Stimulated activated naive B cell treated with anti-CD40 and anti-IgM and Interleukin-4, amounts not matched to agents 10 μg/mL and 1 μg/mL and 100 μg/mL, for 72 hours (primary cell): ENCODE data around the gene GH2.
"Not testable (repeated sequence)": the region's sequence is repeated elsewhere in the genome, so short reads cannot be mapped to it uniquely, and the experiment has no call there.

Experiments
- ATAC-seq, 2 donors: fragments of 150-1000 bp; cut with Tn5 transposase; replicated peaks; 2 replicates each; pipeline ENCODE4 v1.10.0; 2021; ENCODE audit warnings: moderate library complexity in 1 of 2
- DNase-seq: peaks from one replicate; pipeline ENCODE4 v3.0.0; 2021
- H3K27ac Mint-ChIP-seq: one replicate; pipeline ENCODE4 v1.8.0; 2022; ENCODE audit warnings: mild to moderate bottlenecking, mixed read lengths
- H3K27me3 Mint-ChIP-seq, 2 donors: one replicate each; pipeline ENCODE4 v1.8.0; 2022; ENCODE audit warnings: mixed read lengths in 2 of 2
- H3K36me3 Mint-ChIP-seq, 2 donors: one replicate each; pipeline ENCODE4 v1.8.0; 2022; ENCODE audit warnings: mixed read lengths in 2 of 2, mild to moderate bottlenecking in 1 of 2
- H3K4me1 Mint-ChIP-seq, 2 donors: one replicate each; pipeline ENCODE4 v1.8.0; 2022; ENCODE audit warnings: mixed read lengths in 2 of 2, mild to moderate bottlenecking in 1 of 2
- H3K4me3 Mint-ChIP-seq, 2 donors: one replicate each; pipeline ENCODE4 v1.8.0; 2022; ENCODE audit warnings: mild to moderate bottlenecking in 2 of 2, mixed read lengths in 2 of 2, moderate library complexity in 1 of 2
- H3K9me3 Mint-ChIP-seq, 2 donors: one replicate each; pipeline ENCODE4 v1.8.0; 2022; ENCODE audit warnings: mixed read lengths in 2 of 2, mild to moderate bottlenecking in 1 of 2

GH2 gene

DNA sequence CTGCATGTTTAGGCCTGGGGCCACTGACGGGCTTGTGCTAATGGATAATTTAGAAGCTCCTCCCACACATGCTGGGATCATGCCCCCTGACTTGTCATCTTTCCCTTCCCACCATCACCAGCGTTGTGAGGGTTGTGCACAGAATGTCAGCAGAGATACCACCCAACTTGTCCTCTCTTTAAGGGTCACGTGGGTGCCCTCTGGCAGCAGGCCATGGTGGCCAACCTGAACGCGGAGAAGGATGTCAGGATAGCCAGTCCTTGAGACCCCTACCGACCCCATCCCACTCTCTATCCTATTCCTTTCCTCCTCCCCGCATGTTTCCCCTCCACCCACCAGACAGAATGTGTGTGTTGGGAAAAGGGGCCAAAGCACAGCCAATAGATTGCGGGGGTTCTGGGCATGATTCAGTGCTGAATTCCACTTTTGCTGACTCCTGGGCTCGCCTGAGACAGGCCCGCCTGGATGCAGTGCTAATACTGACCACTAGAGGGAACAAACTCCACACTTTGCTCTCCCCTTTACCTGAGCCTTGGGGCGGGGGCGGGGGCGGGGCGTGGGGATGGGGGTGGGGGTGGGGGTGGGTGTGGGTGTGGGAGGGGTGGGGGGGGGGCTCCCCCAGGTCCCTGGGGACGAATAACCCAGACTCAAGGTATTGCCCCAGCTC, at the start of gene GH2:
Gene GH2 (minus strand): TSS at position 10 of the 667 bp plus-strand sequence. CDS start 143 bp downstream, outside the sequence.
- DNase-seq (peak; percentile 52), ATAC-seq (peak; percentile 82 to 87)
- no peak within 1 kb of the TSS for H3K27ac Mint-ChIP-seq
- H3K9me3 Mint-ChIP-seq = no peaks in the 10 kb centered on the region
- no peak within 1 kb of the TSS for H3K4me3 Mint-ChIP-seq
- peaks cover 11 to 25% of the 10 kb centered on the region in 2 donors for H3K4me1 Mint-ChIP-seq
- H3K36me3 Mint-ChIP-seq = peaks cover 0 to 2% of the 10 kb centered on the region in 2 donors
- peaks cover 5 to 12% of the 10 kb centered on the region in 2 donors for H3K27me3 Mint-ChIP-seq

DNA sequence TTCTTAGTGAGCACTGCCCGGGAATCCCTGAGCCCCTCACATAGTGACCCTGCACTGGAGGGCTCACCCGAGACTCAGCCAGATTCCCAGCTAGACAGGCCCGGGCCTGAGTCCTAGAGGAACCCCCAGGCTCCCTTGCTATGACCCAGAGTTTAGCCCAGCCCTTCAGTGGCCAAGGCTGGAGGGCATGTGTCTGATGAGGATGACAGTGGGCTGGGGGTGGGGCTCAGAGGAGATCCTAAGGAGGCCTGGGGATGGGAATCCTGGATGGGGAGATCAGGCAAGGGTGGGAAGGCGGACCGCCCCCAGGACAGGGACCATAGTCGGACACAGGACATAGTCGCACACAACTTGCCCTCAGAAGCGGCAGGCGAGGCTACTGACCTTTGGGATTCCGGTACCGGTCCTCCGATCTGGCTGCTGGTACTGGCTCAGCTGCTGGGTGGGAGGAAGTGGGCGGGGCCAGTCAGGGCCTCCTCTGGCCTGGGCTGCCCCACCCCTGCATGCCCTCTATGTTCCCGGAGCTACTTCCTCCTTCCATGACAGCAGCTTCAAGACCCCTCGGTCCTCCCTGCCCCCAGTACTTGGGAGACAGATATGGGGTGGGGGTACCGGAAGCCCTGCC, 49.3 kb upstream of the GH2 start:
- H3K27ac Mint-ChIP-seq = peak overlapping the region; percentile 94
- H3K4me3 Mint-ChIP-seq = peak overlapping the region; percentile 99
- peaks cover 0 to 2% of the 10 kb centered on the region in 2 donors for H3K9me3 Mint-ChIP-seq
- peaks cover 42 to 43% of the 10 kb centered on the region in 2 donors for H3K36me3 Mint-ChIP-seq
- peaks cover 57 to 86% of the 10 kb centered on the region in 2 donors for H3K4me1 Mint-ChIP-seq
- H3K27me3 Mint-ChIP-seq = no peaks in the 10 kb centered on the region
- peak; percentile 55 to 58 for ATAC-seq
- peak; percentile 63 for DNase-seq

DNA sequence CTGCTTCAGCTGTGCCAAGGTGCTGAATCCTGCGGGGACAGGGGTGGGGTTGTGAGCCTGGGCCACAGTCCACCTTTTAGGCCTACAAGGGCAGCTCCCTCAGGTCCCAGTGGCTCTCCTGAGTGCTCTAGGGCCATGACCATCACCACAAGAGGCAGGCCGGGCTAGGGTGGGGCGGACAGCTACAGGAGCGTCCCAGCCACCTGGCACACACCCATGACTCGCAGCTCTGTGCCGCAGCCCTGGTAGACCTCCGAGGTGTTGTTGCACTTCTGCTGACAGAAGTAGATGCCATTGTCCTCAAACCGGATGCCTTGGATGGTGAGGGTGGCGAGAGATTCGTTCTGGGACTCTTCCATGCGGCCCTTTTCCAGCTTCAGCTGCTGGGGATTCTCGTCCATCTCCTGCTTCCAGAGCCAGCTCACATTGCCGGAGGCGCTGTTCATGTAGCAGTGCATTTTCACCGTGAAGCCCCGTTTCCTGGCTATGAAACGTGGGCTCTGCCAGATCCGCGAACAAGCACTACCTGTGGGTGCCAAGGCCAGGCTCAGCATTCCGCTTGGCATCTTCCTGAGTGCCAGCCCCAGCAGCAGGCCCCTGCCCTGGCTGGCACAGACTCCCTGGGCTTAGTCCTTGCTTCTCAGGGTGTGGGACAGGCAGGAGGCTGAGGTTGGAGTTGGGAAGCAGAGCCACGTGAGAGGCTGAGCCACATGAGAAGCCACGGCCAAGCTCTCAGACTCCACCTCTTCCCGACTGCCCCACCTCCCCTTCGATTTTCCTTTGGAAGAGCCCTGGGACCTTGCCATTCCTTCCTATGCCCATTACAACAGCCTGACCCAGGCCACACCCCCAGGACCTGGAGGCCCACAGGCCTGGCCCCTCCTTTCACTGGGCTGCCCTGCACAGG, 48.4 kb upstream of the GH2 start:
- Mint-ChIP-seq H3K27ac (peak overlapping the region; percentile 81), H3K36me3 (peaks cover 43 to 45% of the 10 kb centered on the region in 2 donors), H3K4me1 (peaks cover 61 to 86% of the 10 kb centered on the region in 2 donors), H3K9me3 (no peaks in the 10 kb centered on the region), H3K4me3 (peak overlapping the region; percentile 99), H3K27me3 (no peaks in the 10 kb centered on the region)
- no peak for DNase-seq
- ATAC-seq = no peak

DNA sequence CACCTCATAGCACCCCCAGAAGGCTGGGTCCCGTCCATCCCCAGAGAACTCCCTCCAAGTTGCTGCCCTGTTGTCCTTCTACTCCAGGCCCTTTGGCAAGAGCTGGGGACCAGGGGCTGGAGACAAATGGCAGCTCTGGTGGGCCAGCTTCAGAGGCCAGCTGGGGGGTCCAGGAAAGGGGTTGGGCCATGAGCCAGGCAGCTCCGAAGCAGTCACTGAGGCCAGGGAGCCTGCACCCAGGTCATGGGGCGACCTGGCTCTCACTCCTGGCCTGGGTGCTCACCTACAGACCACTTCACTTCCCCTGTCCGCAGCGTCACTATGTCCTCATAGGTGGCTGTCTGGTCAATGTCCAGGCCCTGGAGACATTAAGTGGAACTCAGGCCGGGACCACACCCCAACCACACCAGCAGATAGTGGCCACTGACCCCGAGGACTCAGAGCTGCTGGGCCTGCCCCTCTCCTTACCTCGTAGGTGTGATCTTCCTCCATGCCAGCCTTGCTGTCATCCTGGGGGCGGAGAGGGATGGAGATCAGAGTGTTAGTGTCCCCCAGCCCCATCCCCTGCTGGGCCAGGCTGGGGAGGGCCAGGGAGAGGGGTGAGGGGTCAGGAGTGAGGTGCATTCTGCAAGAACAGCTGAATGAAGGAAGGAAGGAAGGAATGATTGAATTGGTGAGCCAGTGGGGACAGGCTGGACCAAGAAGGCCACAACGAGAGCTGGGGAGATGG, 47.4 kb upstream of the GH2 start:
- ATAC-seq (no peak), DNase-seq (no peak)
- Mint-ChIP-seq H3K4me1 (peaks cover 58 to 86% of the 10 kb centered on the region in 2 donors), H3K36me3 (peaks cover 43 to 45% of the 10 kb centered on the region in 2 donors), H3K27ac (peak overlapping the region; percentile 86), H3K27me3 (no peaks in the 10 kb centered on the region), H3K9me3 (no peaks in the 10 kb centered on the region), H3K4me3 (peak overlapping the region; percentile 99)

DNA sequence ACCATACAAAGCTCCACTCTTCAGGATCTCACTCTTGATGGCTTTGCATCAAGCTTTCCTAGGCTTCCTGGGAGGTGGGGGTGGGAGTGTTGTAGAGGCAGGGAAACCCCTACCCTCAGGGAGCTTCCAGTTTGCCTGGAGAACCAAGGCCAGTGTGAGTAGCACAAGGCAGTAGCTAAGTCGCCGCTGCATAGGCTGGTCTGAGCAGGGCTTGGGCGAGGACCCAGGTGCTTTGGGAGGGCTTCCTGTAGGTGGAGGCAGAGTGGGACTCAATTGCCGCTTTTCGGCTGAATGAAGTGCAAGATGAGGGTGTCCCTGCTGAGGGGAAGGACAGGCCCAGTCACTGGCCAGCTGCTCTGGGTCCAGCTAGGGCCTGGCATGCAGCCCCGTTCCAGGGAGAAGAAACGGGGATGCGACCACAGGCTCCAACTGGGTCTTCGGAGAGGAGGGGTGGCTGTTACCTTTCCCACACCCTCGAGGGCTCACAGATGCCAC, 46.5 kb upstream of the GH2 start:
- H3K27me3 Mint-ChIP-seq = no peaks in the 10 kb centered on the region
- no peak for DNase-seq
- H3K36me3 Mint-ChIP-seq = peaks cover 43 to 45% of the 10 kb centered on the region in 2 donors
- H3K27ac Mint-ChIP-seq = peak overlapping the region; percentile 42
- peaks cover 53 to 86% of the 10 kb centered on the region in 2 donors for H3K4me1 Mint-ChIP-seq
- ATAC-seq = no peak
- H3K9me3 Mint-ChIP-seq = no peaks in the 10 kb centered on the region
- H3K4me3 Mint-ChIP-seq = peak overlapping the region; percentile 99

DNA sequence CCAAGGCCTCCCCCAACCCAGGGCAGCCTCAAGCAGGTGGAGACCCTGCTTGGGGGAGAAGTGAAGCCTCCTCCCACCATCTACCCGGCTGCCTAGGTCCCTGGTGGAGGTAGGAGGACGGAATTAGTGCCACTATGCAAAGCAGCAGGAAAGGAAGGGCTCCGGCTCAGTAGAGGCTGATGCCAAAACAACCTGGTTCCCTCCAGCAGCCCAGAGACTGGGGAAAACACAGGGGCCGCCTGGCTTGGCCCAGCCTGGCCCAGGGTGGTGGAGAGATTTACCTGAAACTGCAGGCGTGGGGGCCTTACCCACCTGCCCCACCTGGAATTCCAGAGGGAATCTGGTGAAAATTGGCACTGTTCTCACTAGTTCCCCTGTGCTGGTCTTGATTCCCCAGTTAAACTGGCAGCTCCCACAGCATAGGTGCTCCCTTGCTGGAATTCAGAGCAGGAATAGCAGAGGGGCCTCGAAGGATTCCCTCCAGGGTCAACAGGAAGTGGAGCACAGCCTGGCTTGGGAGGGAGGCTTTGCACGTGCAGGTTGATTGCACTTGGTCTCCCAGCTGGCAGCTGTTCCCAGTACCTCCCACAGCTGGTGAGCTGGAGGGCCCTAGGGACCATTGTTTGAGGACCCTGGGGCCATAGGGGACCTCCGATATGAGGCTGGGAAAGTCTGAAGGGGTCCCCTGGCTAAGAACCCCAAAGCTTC, 45.9 kb upstream of the GH2 start:
- Mint-ChIP-seq H3K27ac (peak overlapping the region; percentile 73), H3K27me3 (no peaks in the 10 kb centered on the region), H3K36me3 (peaks cover 43 to 45% of the 10 kb centered on the region in 2 donors), H3K4me1 (peaks cover 50 to 86% of the 10 kb centered on the region in 2 donors), H3K4me3 (peak overlapping the region; percentile 99), H3K9me3 (no peaks in the 10 kb centered on the region)
- DNase-seq = no peak
- ATAC-seq = peak; percentile 18 to 22

DNA sequence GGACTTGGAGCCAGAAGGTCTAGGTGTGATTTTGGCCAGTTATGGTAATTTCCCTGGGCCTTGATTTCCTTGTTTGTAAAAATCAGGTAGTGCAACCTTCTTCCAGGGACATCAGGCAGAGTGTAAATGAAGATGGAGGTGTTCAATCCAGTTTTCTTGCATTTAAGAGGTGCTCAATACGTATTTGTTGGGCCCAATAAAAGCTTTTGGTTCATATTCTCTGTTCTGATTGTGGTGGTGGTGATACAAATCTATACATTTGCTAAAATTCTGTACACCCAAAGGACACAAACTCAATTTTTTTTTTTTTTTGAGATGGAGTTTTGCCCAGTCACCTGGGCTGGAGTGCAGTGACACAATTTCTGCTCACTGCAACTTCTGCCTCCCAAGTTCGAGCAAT, 44.4 kb upstream of the GH2 start:
- Mint-ChIP-seq H3K27me3 (no peaks in the 10 kb centered on the region), H3K4me3 (no peak overlapping the region), H3K4me1 (peaks cover 55 to 92% of the 10 kb centered on the region in 2 donors), H3K36me3 (peaks cover 36 to 37% of the 10 kb centered on the region in 2 donors), H3K9me3 (no peaks in the 10 kb centered on the region), H3K27ac (peak overlapping the region; percentile 65)
- DNase-seq = no peak
- no peak for ATAC-seq

DNA sequence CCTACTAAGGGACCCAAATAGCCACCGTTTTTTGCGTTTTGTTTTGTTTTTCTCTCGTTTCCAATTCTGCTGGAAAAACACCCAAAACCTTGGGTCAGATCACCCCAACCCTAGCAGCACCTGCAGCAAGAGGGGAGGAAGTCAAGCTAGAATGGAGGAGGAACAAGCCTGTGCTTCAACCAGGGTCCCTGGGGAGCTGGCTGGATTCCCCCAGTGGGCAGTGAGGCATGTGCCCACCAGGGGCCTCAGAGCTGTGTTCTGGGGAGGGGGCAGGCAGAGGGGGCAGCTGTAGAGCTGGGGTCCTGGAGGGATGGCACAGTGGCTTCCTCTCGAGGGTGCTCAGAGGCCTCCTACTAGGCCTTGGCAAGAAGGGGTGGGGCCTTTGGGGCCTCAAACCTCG, 43.9 kb upstream of the GH2 start:
- H3K27me3 Mint-ChIP-seq = no peaks in the 10 kb centered on the region
- peaks cover 30 to 31% of the 10 kb centered on the region in 2 donors for H3K36me3 Mint-ChIP-seq
- H3K4me1 Mint-ChIP-seq = peaks cover 56 to 95% of the 10 kb centered on the region in 2 donors
- H3K27ac Mint-ChIP-seq = peak overlapping the region; percentile 95
- DNase-seq (peak; percentile 80), ATAC-seq (peak; percentile 61 to 71)
- H3K9me3 Mint-ChIP-seq = no peaks in the 10 kb centered on the region
- H3K4me3 Mint-ChIP-seq = peak overlapping the region; percentile 61 to 62

DNA sequence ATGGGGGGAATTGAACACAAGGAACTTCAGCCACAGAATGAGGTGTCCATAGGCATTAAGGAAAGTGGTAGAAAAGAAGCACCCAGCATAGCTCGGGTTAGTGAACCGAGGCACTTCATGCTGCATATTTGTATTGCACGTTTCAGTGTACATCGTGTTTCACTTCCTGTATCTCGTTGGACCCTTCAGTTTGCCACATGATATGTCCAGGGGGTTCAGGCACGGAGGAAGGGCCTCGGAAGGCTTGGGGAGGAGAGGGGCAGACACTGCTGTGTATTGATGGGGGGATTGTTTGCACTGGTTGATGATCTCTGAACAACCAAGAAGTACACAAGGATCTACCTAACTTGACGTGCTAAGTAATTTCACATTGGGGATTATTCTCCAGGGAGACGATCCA, 40.7 kb upstream of the GH2 start:
- Mint-ChIP-seq H3K27ac (peak overlapping the region; percentile 88), H3K4me3 (peak overlapping the region; percentile 69 to 80), H3K4me1 (peaks cover 52 to 81% of the 10 kb centered on the region in 2 donors)
- not testable (repeated sequence) for H3K27me3 Mint-ChIP-seq, H3K9me3 Mint-ChIP-seq, H3K36me3 Mint-ChIP-seq
- ATAC-seq = peak; percentile 75 to 76
- DNase-seq = peak; percentile 70

DNA sequence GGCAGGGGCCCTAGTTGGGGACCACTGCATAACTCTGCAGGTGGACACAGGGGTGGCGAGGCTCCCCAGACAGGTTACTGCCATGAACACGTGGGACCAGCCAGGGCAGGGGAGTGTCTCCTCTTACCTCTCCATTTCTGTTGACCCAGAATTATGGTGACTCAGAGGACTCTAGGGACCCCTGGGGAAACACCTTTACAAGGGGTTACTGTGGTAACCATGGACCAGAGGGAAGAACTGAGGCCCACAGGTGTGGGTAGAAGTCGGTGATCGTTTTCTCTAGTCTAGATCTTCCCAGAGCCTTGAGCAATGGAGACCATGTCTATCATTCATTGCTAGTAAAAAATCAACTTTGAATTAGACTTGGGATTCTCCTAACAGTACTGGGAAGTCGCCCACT, 39.0 kb upstream of the GH2 start:
- ATAC-seq (peak; percentile 58 to 63), DNase-seq (peak; percentile 82)
- peaks cover 55 to 78% of the 10 kb centered on the region in 2 donors for H3K4me1 Mint-ChIP-seq
- peak overlapping the region in 1 of 2 donors; percentile 55 for H3K4me3 Mint-ChIP-seq
- not testable (repeated sequence) for H3K27me3 Mint-ChIP-seq, H3K36me3 Mint-ChIP-seq, H3K9me3 Mint-ChIP-seq
- H3K27ac Mint-ChIP-seq = peak overlapping the region; percentile 87

DNA sequence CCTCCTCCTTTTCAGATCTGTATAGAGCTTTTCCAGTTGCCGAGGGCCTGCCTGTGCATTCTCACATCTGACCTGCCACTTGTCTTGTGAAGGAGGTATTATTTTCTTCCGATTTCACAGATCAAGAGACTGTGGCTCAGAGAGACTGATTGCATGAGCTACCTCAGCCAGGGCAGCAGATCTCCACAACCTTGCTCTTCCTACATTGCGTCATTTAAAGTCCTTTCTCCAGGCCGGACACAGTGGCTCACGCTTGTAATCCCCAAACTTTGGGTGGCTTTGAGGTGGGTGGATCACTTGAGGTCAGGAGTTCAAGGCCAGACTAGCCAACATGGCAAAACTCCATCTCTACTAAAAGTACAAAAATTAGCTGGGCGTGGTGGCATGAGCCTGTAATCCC, 38.3 kb upstream of the GH2 start:
- not testable (repeated sequence) for ATAC-seq, H3K9me3 Mint-ChIP-seq, DNase-seq, H3K36me3 Mint-ChIP-seq, H3K27me3 Mint-ChIP-seq
- Mint-ChIP-seq H3K27ac (peak overlapping the region; percentile 49), H3K4me1 (peaks cover 54 to 77% of the 10 kb centered on the region in 2 donors), H3K4me3 (peak overlapping the region in 1 of 2 donors; percentile 49)

DNA sequence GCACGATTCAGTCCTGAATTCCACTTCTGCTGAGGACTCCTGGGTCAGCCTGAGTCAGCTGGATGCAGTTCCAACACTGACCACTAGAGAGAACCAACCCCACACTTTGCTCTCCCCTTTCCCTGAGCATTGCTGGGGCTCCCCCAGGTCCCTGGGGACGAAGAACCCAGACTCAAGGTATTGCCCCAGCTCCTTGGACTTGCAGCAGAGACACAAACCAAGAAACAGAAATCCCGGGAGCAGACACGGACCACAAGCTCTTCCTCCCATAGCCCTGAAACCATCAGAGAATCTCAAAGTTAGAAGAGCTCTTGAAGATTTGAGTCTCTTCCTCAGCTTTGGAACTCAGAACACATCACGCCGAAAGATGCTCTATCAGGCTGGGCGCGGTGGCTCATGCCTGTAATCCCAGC, 37.6 kb upstream of the GH2 start:
- Mint-ChIP-seq H3K4me3 (peak overlapping the region; percentile 64 to 71), H3K4me1 (peaks cover 55 to 76% of the 10 kb centered on the region in 2 donors), H3K27me3 (no peaks in the 10 kb centered on the region), H3K9me3 (no peaks in the 10 kb centered on the region), H3K27ac (peak overlapping the region; percentile 90), H3K36me3 (no peaks in the 10 kb centered on the region)
- ATAC-seq (peak; percentile 48 to 51), DNase-seq (peak; percentile 79)

DNA sequence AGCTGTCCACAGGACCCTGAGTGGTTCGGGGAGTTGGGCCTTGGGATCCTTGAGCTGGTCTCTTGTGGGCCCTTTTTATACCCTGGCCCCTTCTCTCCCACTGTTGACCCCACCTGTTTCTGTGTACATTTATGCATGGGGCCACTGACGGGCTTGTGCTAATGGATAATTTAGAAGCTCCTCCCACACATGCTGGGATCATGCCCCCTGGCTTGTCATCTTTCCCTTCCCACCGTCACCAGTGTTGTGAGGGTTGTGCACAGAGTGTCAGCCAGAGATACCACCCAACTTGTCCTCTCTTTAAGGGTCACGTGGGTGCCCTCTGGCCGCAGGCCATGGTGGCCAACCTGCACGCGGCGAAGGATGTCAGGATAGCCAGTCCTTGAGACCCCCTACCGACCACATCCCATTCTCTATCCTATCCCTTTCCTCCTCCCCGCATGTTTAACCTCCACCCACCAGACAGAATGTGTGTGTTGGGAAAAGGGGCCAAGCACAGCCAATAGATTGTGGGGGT, 37.1 kb upstream of the GH2 start, which contains the start of gene GH1:
Gene GH1 (minus strand): TSS at position 51 of the 517 bp plus-strand sequence. CDS start 63 bp downstream, outside the sequence.
- Mint-ChIP-seq H3K27ac (peak within 1 kb of the TSS; percentile 90), H3K4me1 (peaks cover 58 to 76% of the 10 kb centered on the region in 2 donors), H3K4me3 (peak within 1 kb of the TSS; percentile 64 to 71)
- not testable (repeated sequence) for H3K27me3 Mint-ChIP-seq, H3K9me3 Mint-ChIP-seq, H3K36me3 Mint-ChIP-seq, DNase-seq, ATAC-seq
